Right lobe of liver (tissue), 6 donors: ENCODE measurements around the gene MAN2B2. TPM values are rescaled to one million over a fixed set of nuclear protein-coding genes. Genes with fewer than 3 reads are reported as not detected.
A peak's percentile ranks its signal among the peaks of the same experiment; 100 is the strongest.
"Not testable (repeated sequence)": the region's sequence is repeated elsewhere in the genome, so short reads cannot be mapped to it uniquely, and the experiment has no call there.

ENCODE experiments used
- ATAC-seq, 4 donors: fragments of 200-7000 bp; cut with Tn5 transposase; one replicate each; pipeline ENCODE4 v1.9.1; 2020; ENCODE audit warnings: mild to moderate bottlenecking in 4 of 4, moderate library complexity in 4 of 4
- DNase-seq, 3 donors: peaks; one replicate each; pipeline ENCODE4 v3.0.0-alpha.2; 2020
- H3K27ac ChIP-seq, 3 donors: fragments of 200-600 bp; one replicate each; pipeline ENCODE4 v1.8.0; 2022
- H3K27me3 ChIP-seq, 2 donors: fragments of 200-600 bp; one replicate each; pipeline ENCODE4 v1.8.0; 2022
- H3K36me3 ChIP-seq, 4 donors: fragments of 200-600 bp; sonication (generic) in 1 of 4; one replicate each; pipeline versions ENCODE4 v1.5.1 to v1.8.0; 2017 to 2022; ENCODE audit warnings: control low read depth in 1 of 4
- H3K4me1 ChIP-seq, 4 donors: fragments of 200-600 bp; sonication (generic) in 1 of 4; one replicate each; pipeline versions ENCODE4 v1.5.1 to v1.8.0; 2017 to 2022; ENCODE audit warnings: control low read depth in 1 of 4
- H3K4me3 ChIP-seq, 3 donors: fragments of 200-600 bp; one replicate each; pipeline ENCODE4 v1.8.0; 2022
- H3K9me3 ChIP-seq, 4 donors: fragments of 200-600 bp; sonication (generic) in 1 of 4; one replicate each; pipeline versions ENCODE4 v1.5.1 to v1.8.0; 2017 to 2022; ENCODE audit warnings: control low read depth in 1 of 4
- CTCF ChIP-seq, 4 donors: fragments of 200-600 bp in 3 of 4; fragments of 450-650 bp in 1 of 4; IDR thresholded peaks; one replicate each; pipeline versions ENCODE4 v1.5.1 to v1.8.0; 2016 to 2022; ENCODE audit warnings: antibody characterized with exemption in 4 of 4, mild to moderate bottlenecking in 2 of 4
- POLR2A ChIP-seq: fragments of 450-650 bp; IDR thresholded peaks from one replicate; pipeline ENCODE4 v1.6.1; 2017; ENCODE audit warnings: antibody characterized with exemption, mild to moderate bottlenecking
- WGBS: methylation state at CpG from one replicate; pipeline ENCODE4 v1.1.6; 2018; ENCODE audit warnings: low coverage, low lambda C conversion rate; ENCODE audit not compliant: insufficient coverage; ENCODE audit errors: missing lambda C conversion rate; 5-methylcytosine and 5-hydroxymethylcytosine counted together
- intact Hi-C, 2 donors: fragments of 100-400 bp; cut with DNase I; formaldehyde crosslinking; loops; one replicate each; pipeline versions ENCODE4 v1.11.2 to v1.14.1; 2022
- total RNA-seq, 6 experiments: library from RNA; depleted of rRNA in 2 of 6; stranded (reverse); fragments of >200 nt in 2 of 6; fragmentation: NEBNext Ultra II Directional in 3 of 6; extraction: Animal tissue kit (Norgen Biotek cat#: 25700) in 3 of 6; gene quantifications; one replicate each; pipeline versions ENCODE4 v1.1.0 to v1.2.4, GENCODE V29; 2016 to 2023
- donor health status: DM: no; HTN: yes; CAD: no.
- donor health status: DM: no; HTN: no; CAD: no.
- donor health status: DM: no; HTN: no; CAD: no.
- donor health status: DM: no; HTN: yes; CAD: no.
- donor health status: DM: no; HTN: yes; CAD: no.

MAN2B2 gene
- total RNA-seq, 6 experiments from 2014 or later: 22.3 to 34.1 (median 27.5) TPM

GRCh38 chr4:6672131-6672530, 97.1 kb downstream of the MAN2B2 start:
- no peaks in the 10 kb centered on the region for H3K9me3 ChIP-seq
- H3K36me3 ChIP-seq: peaks cover 0 to 3% (median 0%) of the 10 kb centered on the region in 4 donors
- H3K27ac ChIP-seq: no peak overlapping the region
- intact Hi-C loops: no loop called here
- peaks cover 0 to 23% (median 10%) of the 10 kb centered on the region in 4 donors for H3K4me1 ChIP-seq
- H3K27me3 ChIP-seq: no peaks in the 10 kb centered on the region
- TF ChIP-seq CTCF (IDR thresholded peaks at IDR 0.05): no peak
- no peak for TF ChIP-seq POLR2A
- 96% methylated on average over 9 of the region's 19 CpGs for WGBS
- no peak for ATAC-seq
- no peak overlapping the region for H3K4me3 ChIP-seq
- DNase-seq: no peak

- H3K27ac ChIP-seq: peak overlapping the region in 2 of 3 donors; percentile 74 to 91
- intact Hi-C loops, H3K9me3 ChIP-seq, DNase-seq, H3K36me3 ChIP-seq, ATAC-seq, H3K4me3 ChIP-seq, H3K27me3 ChIP-seq: not testable (repeated sequence)
- WGBS: 95% methylated on average over 4 of the region's 34 CpGs
- H3K4me1 ChIP-seq: peaks cover 0 to 25% (median 11%) of the 10 kb centered on the region in 4 donors
Measured at GRCh38 chr4:6672541-6673190, 97.7 kb downstream of the MAN2B2 start.

Other genes with a start within 250 kb of the MAN2B2 start
- gene PPP2R2C, start 102.6 kb upstream of the MAN2B2 start, total RNA-seq: under 1 TPM in 2 of 6 experiments, not detected in 4; 0.12 to 0.27 TPM
- 100 to 1,000 TPM; 103 to 166 (median 129) TPM for gene MRFAP1, start 65.5 kb downstream of the MAN2B2 start, total RNA-seq
- gene S100P, start 118.7 kb downstream of the MAN2B2 start, total RNA-seq: 1 to 10 TPM in 4 of 6 experiments, under 1 TPM in 2; 0.59 to 6.3 (median 2.7) TPM
- gene MRFAP1L1, start 134.7 kb downstream of the MAN2B2 start, total RNA-seq: 10 to 100 TPM; 18.9 to 30.7 (median 28.4) TPM
- 1 to 10 TPM; 3.0 to 9.9 (median 6.6) TPM for gene BLOC1S4, start 141.0 kb downstream of the MAN2B2 start, total RNA-seq
- gene KIAA0232, start 207.5 kb downstream of the MAN2B2 start, total RNA-seq: 10 to 100 TPM; 12.0 to 23.8 (median 16.5) TPM